Heart left ventricle (tissue), 16 donors: ENCODE measurements around the gene PHAX. TPM values are rescaled to one million over a fixed set of nuclear protein-coding genes. Genes with fewer than 3 reads are reported as not detected.

Experiments used
- ATAC-seq, 4 donors: fragments of 200-7000 bp; cut with Tn5 transposase; one replicate each; pipeline ENCODE4 v1.9.1; 2020 to 2022; ENCODE audit warnings: moderate library complexity in 4 of 4, mild to moderate bottlenecking in 3 of 4, moderate number of reproducible peaks in 1 of 4
- DNase-seq, 5 donors: peaks; one replicate each; pipeline ENCODE4 v3.0.0-alpha.2; 2020
- H3K27ac ChIP-seq, 12 donors: fragments of 200-600 bp; sonication (generic) in 4 of 12; one replicate each; pipeline versions ENCODE4 v1.5.0 to v1.8.0; 2016 to 2022; ENCODE audit warnings: mild to moderate bottlenecking in 2 of 12
- H3K27me3 ChIP-seq, 9 donors: fragments of 200-600 bp; sonication (generic) in 2 of 9; one replicate each; pipeline versions ENCODE4 v1.5.1 to v1.8.0; 2016 to 2022; ENCODE audit warnings: mild to moderate bottlenecking in 3 of 9
- H3K36me3 ChIP-seq, 9 donors: fragments of 200-600 bp; sonication (generic) in 2 of 9; one replicate each; pipeline versions ENCODE4 v1.5.0 to v1.8.0; 2018 to 2022; ENCODE audit warnings: mild to moderate bottlenecking in 2 of 9
- H3K4me1 ChIP-seq, 12 donors: fragments of 200-600 bp; sonication (generic) in 4 of 12; one replicate each; pipeline versions ENCODE4 v1.5.0 to v1.8.0; 2016 to 2022; ENCODE audit warnings: mild to moderate bottlenecking in 3 of 12
- H3K4me3 ChIP-seq, 12 donors: fragments of 200-600 bp; sonication (generic) in 4 of 12; one replicate each; pipeline versions ENCODE4 v1.5.0 to v1.8.0; 2017 to 2022; ENCODE audit warnings: mild to moderate bottlenecking in 9 of 12, moderate library complexity in 4 of 12
- H3K9me3 ChIP-seq, 12 donors: fragments of 200-600 bp; sonication (generic) in 4 of 12; one replicate each; pipeline versions ENCODE4 v1.5.0 to v1.8.0; 2016 to 2022; ENCODE audit warnings: mild to moderate bottlenecking in 1 of 12
- CTCF ChIP-seq, 12 donors: fragments of 200-600 bp; sonication (generic) in 4 of 12; IDR thresholded peaks; one replicate each; pipeline versions ENCODE4 v1.5.0 to v1.8.0; 2018 to 2022; ENCODE audit warnings: antibody characterized with exemption in 12 of 12, mild to moderate bottlenecking in 5 of 12
- POLR2A ChIP-seq, 2 donors: fragments of 450-650 bp; IDR thresholded peaks; one replicate each; pipeline ENCODE4 v1.6.1; 2017; ENCODE audit warnings: antibody characterized with exemption in 2 of 2, mild to moderate bottlenecking in 2 of 2, moderate library complexity in 2 of 2
- WGBS, 4 donors: extraction: QIAGEN DNeasy Blood & Tissue Kit in 2 of 4; methylation state at CpG; one replicate each; pipeline versions ENCODE4 v1.1.5 to v1.1.7; 2013 to 2018; 5-methylcytosine and 5-hydroxymethylcytosine counted together
- intact Hi-C, 10 donors: fragments of 100-400 bp; cut with DNase I; formaldehyde crosslinking; loops; one replicate each; pipeline versions ENCODE4 v1.11.1 to v1.14.2; 2022
- polyA plus RNA-seq, 2 donors: library from polyadenylated mRNA; stranded (reverse); fragments of 200-250 nt; gene quantifications; one replicate each; pipeline ENCODE4 v1.2.3, GENCODE V29; 2013
- total RNA-seq, 9 donors: library from RNA; depleted of rRNA in 2 of 9; stranded (reverse); fragments of >200 nt in 2 of 9; fragmentation: NEBNext Ultra II Directional in 3 of 9; extraction: Animal tissue kit (Norgen Biotek cat#: 25700) in 3 of 9; gene quantifications; one replicate each; pipeline versions ENCODE4 v1.1.0 to v1.2.4, GENCODE V29; 2016 to 2023
- donor health status: ischemic (EF 13 %, LVEDD 7.1; RV severe dilation, severe dysfunction).
- donor health status: healthy with polysubstance abuse.
- donor health status: DM: no; HTN: yes; CAD: no.
- donor health status: DM: no; HTN: no; CAD: no.
- donor health status: ischemic (EF 25% LVEDD 6.9; RV normal size, moderate dysfunction).
- donor health status: ischemic (EF 25% LVEDD 5.7; RV mildly dilated, moderate dysfunction).
- donor health status: healthy.
- donor health status: DM: yes; HTN: yes; CAD: no.
- donor health status: ischemic (EF 35%, LVEDD 5.7; RV mildly dilated, moderate dysfunction).
- donor health status: nonischemic (EF 11% LVEDD 7.7; RV severe dilation, severe dysfunction).
- donor health status: DM: yes; HTN: yes; CAD: no.
- donor health status: PGD.
- donor health status: ischemic (EF 29% LVEDD 5.4; RV normal size, mild dysfunction).
- donor health status: nonischemic (EF 23%, LVEDD 6.1; RV moderate dilation, normal function).

The PHAX gene
- total and polyA plus RNA-seq, 11 donors = 16.6 to 32.7 (median 29.6) TPM

- ATAC-seq (no peak), DNase-seq (no peak)
- H3K9me3 ChIP-seq = no peaks in the 10 kb centered on the region
- no peak overlapping the region for H3K27ac ChIP-seq
- no peaks in the 10 kb centered on the region for H3K4me1 ChIP-seq
- peaks cover 0 to 97% (median 70%) of the 10 kb centered on the region in 9 donors for H3K36me3 ChIP-seq
- intact Hi-C loops = no loop called here
- WGBS, 4 donors = 92 to 96% (median 93%) methylated on average over 5 of the region's 5 CpGs
- TF ChIP-seq POLR2A (IDR thresholded peaks at IDR 0.05) (no peak), CTCF (IDR thresholded peaks at IDR 0.05) (no peak)
- H3K4me3 ChIP-seq = no peak overlapping the region
- no peaks in the 10 kb centered on the region for H3K27me3 ChIP-seq
Observed at GRCh38 chr5:126577415-126577814, 23.3 kb upstream of the PHAX start.

- H3K36me3 ChIP-seq = peaks cover 0 to 100% (median 83%) of the 10 kb centered on the region in 9 donors
- no peaks in the 10 kb centered on the region for H3K4me1 ChIP-seq
- H3K27me3 ChIP-seq = no peaks in the 10 kb centered on the region
- no peak overlapping the region for H3K4me3 ChIP-seq
- H3K27ac ChIP-seq = no peak overlapping the region
- WGBS, 4 donors = 88 to 96% (median 95%) methylated on average over 2 of the region's 2 CpGs
- intact Hi-C loops = no loop called here
- no peaks in the 10 kb centered on the region for H3K9me3 ChIP-seq
- TF ChIP-seq CTCF (IDR thresholded peaks at IDR 0.05) = no peak
- TF ChIP-seq POLR2A (IDR thresholded peaks at IDR 0.05) = no peak
- DNase-seq (no peak), ATAC-seq (no peak)
Observed at GRCh38 chr5:126579716-126580115, 21.0 kb upstream of the PHAX start.

- H3K9me3 ChIP-seq = no peaks in the 10 kb centered on the region
- intact Hi-C loops = no loop called here
- ATAC-seq (no peak), DNase-seq (no peak)
- no peak for TF ChIP-seq CTCF (IDR thresholded peaks at IDR 0.05)
- no peak for TF ChIP-seq POLR2A (IDR thresholded peaks at IDR 0.05)
- 93 to 97% (median 95%) methylated on average over 3 of the region's 3 CpGs for WGBS, 4 donors
- peaks cover 0 to 98% (median 61%) of the 10 kb centered on the region in 9 donors for H3K36me3 ChIP-seq
- no peak overlapping the region for H3K4me3 ChIP-seq
- H3K27me3 ChIP-seq = no peaks in the 10 kb centered on the region
- no peak overlapping the region for H3K27ac ChIP-seq
- peaks cover 0 to 4% (median 0%) of the 10 kb centered on the region in 12 donors for H3K4me1 ChIP-seq
Observed at GRCh38 chr5:126583761-126584160, 17.0 kb upstream of the PHAX start.

- Histone ChIP-seq H3K4me1 (peaks cover 0 to 8% (median 0%) of the 10 kb centered on the region in 12 donors), H3K27me3 (no peaks in the 10 kb centered on the region), H3K4me3 (no peak overlapping the region), H3K27ac (no peak overlapping the region), H3K36me3 (peaks cover 0 to 85% (median 54%) of the 10 kb centered on the region in 9 donors), H3K9me3 (no peaks in the 10 kb centered on the region)
- no peak for DNase-seq
- no peak for ATAC-seq
- TF ChIP-seq POLR2A (IDR thresholded peaks at IDR 0.05) = no peak
- no peak for TF ChIP-seq CTCF (IDR thresholded peaks at IDR 0.05)
- 72 to 76% (median 74%) methylated on average over 9 of the region's 9 CpGs for WGBS, 4 donors
- intact Hi-C loops = loop anchor here in 1 of 10 donors (5.0 kb wide), 1 partner anchor 240 kb away; no protein-coding TSS in a partner anchor
Observed at GRCh38 chr5:126587551-126588390, 13.0 kb upstream of the PHAX start.
